ENCODE results near the gene ITPR2.

- no peak for TF ChIP-seq CTCF (IDR thresholded peaks at IDR 0.05)
- no peak for TF ChIP-seq POLR2A (IDR thresholded peaks at IDR 0.05)
- TF ChIP-seq EP300 (IDR thresholded peaks at IDR 0.05) = no peak
Measured at GRCh38 chr12:26374934-26375680, 457.9 kb downstream of the ITPR2 start.

Data from tibial nerve (tissue), 4 donors.